HUES64 (cell line): ENCODE data around the gene ULBP1.
"Not testable (repeated sequence)": the region's sequence is repeated elsewhere in the genome, so short reads cannot be mapped to it uniquely, and the experiment has no call there.

Source experiments
- H3K27ac ChIP-seq: 2 replicates; pipeline ENCODE4 v1.7.0; 2013; ENCODE audit warnings: low read depth, low read length, inconsistent platforms
- H3K27me3 ChIP-seq: 2 replicates; pipeline ENCODE4 v1.6.1; 2013; ENCODE audit warnings: mild to moderate bottlenecking, low read length; ENCODE audit not compliant: insufficient read depth
- H3K36me3 ChIP-seq: 2 replicates; pipeline ENCODE4 v1.6.1; 2013; ENCODE audit warnings: mild to moderate bottlenecking, low read length; ENCODE audit not compliant: insufficient read depth
- H3K4me1 ChIP-seq: 2 replicates; pipeline ENCODE4 v1.6.1; 2013; ENCODE audit warnings: mild to moderate bottlenecking, low read length, moderate library complexity; ENCODE audit not compliant: insufficient read depth
- H3K4me3 ChIP-seq: 2 replicates; pipeline ENCODE4 v1.5.1; 2013; ENCODE audit warnings: mild to moderate bottlenecking, low read length, moderate library complexity
- H3K9ac ChIP-seq: 2 replicates; pipeline ENCODE4 v1.6.1; 2013; ENCODE audit warnings: mild to moderate bottlenecking, low read depth, low read length
- H3K9me3 ChIP-seq: 2 replicates; pipeline ENCODE4 v1.6.1; 2013; ENCODE audit warnings: low read depth, low read length; ENCODE audit not compliant: insufficient read depth
- WGBS: fragments of 150-250, 120-280 bp; methylation state at CpG from one replicate; pipeline ENCODE4 v1.1.7; 2013; ENCODE audit warnings: missing lambda C conversion rate; 5-methylcytosine and 5-hydroxymethylcytosine counted together

Gene ULBP1

DNA sequence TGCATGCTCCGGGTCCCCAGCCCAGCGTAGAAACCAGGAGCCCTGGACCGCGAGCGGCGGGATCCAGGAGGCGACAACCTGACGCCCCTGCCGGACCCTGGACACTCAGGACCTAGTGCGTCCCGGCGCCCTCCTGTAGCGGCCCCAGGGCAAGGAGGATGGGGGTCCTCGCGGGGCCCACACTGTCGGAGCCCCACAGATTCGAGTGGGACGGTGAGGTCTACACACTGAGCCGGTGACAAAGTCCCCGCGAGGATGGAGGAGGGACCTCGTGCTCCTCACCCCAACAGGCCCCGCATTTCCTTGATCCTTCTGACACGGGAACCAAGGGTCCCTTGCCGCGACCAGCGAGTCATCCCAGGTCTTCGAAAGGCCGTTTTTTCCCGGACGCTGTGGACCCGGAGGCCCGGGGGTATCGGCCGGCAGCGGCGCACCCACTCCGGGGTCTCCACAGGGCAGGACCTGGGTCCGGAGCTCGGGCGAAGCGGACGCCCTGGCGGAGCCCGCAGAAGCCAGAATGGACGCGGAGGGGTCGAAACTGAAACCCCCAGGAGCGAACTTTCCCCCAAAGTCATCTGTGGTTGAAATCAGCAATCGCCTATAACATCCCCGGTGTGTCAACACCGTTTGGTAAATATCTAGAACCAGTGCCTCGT lies 9.3 kb upstream of the ULBP1 start:
- H3K9me3 ChIP-seq, H3K4me1 ChIP-seq: not testable (repeated sequence)
- H3K27me3 ChIP-seq, result peaks cover 94% of the 10 kb centered on the region

GRCh38 chr6:149954984-149955653 lies 8.6 kb upstream of the ULBP1 start:
- H3K36me3 ChIP-seq, H3K4me3 ChIP-seq, H3K27ac ChIP-seq, H3K4me1 ChIP-seq, H3K9me3 ChIP-seq, H3K9ac ChIP-seq: not testable (repeated sequence)
- WGBS, result 18% methylated on average over 10 of the region's 21 CpGs
- peaks cover 93% of the 10 kb centered on the region for H3K27me3 ChIP-seq

More for the DNA sequence above, 9.3 kb upstream of the ULBP1 start:
- H3K27ac ChIP-seq, H3K9ac ChIP-seq, H3K4me3 ChIP-seq, H3K36me3 ChIP-seq: not testable (repeated sequence)
- WGBS, result 6% methylated on average over 31 of the region's 53 CpGs

GRCh38 chr6:149955654-149956317 lies 8.0 kb upstream of the ULBP1 start:
- WGBS, result 68% methylated on average over 7 of the region's 7 CpGs
- H3K27me3 ChIP-seq, result peaks cover 93% of the 10 kb centered on the region
- not testable (repeated sequence) for H3K9ac ChIP-seq, H3K27ac ChIP-seq, H3K9me3 ChIP-seq, H3K36me3 ChIP-seq, H3K4me1 ChIP-seq, H3K4me3 ChIP-seq

DNA sequence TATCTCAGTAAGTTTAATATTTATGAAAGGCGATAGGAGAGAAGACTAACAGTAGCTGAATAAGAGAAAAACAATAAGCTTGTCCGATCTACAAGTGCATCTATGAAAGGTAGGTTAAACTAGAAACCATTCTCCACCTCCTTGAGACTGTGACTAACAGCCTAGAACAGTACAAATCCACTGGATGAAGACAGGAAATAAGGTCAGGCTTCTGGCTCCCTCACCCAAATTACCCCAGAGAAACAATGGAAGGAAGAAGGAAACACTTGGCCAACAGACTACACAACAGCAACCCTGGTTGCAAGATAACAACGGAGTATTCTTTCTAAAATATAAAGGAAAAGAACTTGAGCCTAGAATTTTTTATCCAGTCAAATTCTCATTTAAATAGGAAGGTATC lies 5.6 kb upstream of the ULBP1 start:
- H3K9me3 ChIP-seq, H3K9ac ChIP-seq, H3K27ac ChIP-seq, H3K4me3 ChIP-seq, H3K36me3 ChIP-seq, H3K4me1 ChIP-seq: not testable (repeated sequence)
- 57% methylated on average over 1 of the region's 3 CpGs for WGBS
- H3K27me3 ChIP-seq, result peaks cover 93% of the 10 kb centered on the region

- 100% methylated on average over 2 of the region's 4 CpGs for WGBS
- peaks cover 95% of the 10 kb centered on the region for H3K27me3 ChIP-seq
- not testable (repeated sequence) for H3K9me3 ChIP-seq, H3K9ac ChIP-seq, H3K36me3 ChIP-seq, H3K27ac ChIP-seq, H3K4me3 ChIP-seq, H3K4me1 ChIP-seq
These were observed 3.9 kb upstream of the ULBP1 start for GRCh38 chr6:149959806-149960205.

DNA sequence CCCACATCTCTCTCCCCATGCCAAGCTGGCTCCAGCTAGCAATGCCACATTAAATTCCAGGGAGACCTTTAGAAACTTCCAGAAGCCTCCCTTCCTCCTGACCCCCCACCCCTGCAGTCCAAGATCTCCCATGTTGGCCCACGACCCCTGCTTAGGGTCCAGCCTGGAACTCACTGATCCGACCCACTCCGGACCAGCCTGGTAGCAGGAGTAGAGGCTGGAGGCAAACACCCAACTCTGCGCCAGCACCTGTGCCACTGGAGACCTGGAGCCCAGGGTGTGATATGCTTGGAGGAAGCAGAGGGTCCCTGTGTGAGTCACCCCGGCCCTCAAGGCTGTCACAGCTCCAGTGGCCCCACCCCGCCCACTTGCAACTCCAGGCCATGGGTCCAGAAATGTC lies 3.3 kb upstream of the ULBP1 start:
- Histone ChIP-seq H3K27ac (no peak overlapping the region), H3K4me3 (no peak overlapping the region), H3K4me1 (0 out of 2 replicates have a peak, but pooled peaks cover 5% of the 10 kb centered on the region), H3K9ac (no peak overlapping the region), H3K36me3 (no peaks in the 10 kb centered on the region), H3K9me3 (no peaks in the 10 kb centered on the region), H3K27me3 (peaks cover 95% of the 10 kb centered on the region)
- 88% methylated on average over 6 of the region's 6 CpGs for WGBS

GRCh38 chr6:149961728-149962425 lies 1.9 kb upstream of the ULBP1 start:
- 0 out of 2 replicates have a peak, but pooled peaks cover 5% of the 10 kb centered on the region for H3K4me1 ChIP-seq
- peaks cover 95% of the 10 kb centered on the region for H3K27me3 ChIP-seq
- no peaks in the 10 kb centered on the region for H3K36me3 ChIP-seq
- WGBS, result 64% methylated on average over 6 of the region's 6 CpGs
- H3K4me3 ChIP-seq, result no peak overlapping the region
- no peak overlapping the region for H3K27ac ChIP-seq
- H3K9me3 ChIP-seq, result no peaks in the 10 kb centered on the region
- no peak overlapping the region for H3K9ac ChIP-seq

- peak overlapping the region; percentile 82; the same call in 1 of the 2 replicates for H3K9ac ChIP-seq
- no peak overlapping the region for H3K27ac ChIP-seq
- 77% methylated on average over 7 of the region's 7 CpGs for WGBS
- H3K36me3 ChIP-seq, result no peaks in the 10 kb centered on the region
- peaks cover 95% of the 10 kb centered on the region for H3K27me3 ChIP-seq
- H3K4me1 ChIP-seq, result 0 out of 2 replicates have a peak, but pooled peaks cover 5% of the 10 kb centered on the region
- H3K4me3 ChIP-seq, result peak overlapping the region; percentile 83
- H3K9me3 ChIP-seq, result no peaks in the 10 kb centered on the region
These were observed 1.1 kb upstream of the ULBP1 start for GRCh38 chr6:149962461-149963211.

DNA sequence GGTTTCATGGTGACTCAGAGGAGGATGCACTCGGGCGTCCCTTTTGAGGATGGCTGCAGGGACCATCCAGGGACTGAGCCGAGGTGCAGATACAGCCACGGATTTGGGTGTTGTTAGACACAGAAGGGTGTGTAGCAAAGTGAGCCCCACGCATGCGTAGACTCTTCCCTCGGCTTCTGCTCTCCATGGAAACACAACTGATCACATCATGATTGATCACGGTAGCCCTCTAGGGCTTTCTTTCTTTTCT lies 606 bp upstream of the ULBP1 start:
- Histone ChIP-seq H3K9ac (peak overlapping the region; percentile 82), H3K27ac (no peak overlapping the region), H3K4me1 (0 out of 2 replicates have a peak, but pooled peaks cover 5% of the 10 kb centered on the region), H3K9me3 (no peaks in the 10 kb centered on the region), H3K4me3 (peak overlapping the region; percentile 83), H3K36me3 (no peaks in the 10 kb centered on the region), H3K27me3 (peaks cover 95% of the 10 kb centered on the region)
- WGBS, result 6% methylated on average over 8 of the region's 8 CpGs

DNA sequence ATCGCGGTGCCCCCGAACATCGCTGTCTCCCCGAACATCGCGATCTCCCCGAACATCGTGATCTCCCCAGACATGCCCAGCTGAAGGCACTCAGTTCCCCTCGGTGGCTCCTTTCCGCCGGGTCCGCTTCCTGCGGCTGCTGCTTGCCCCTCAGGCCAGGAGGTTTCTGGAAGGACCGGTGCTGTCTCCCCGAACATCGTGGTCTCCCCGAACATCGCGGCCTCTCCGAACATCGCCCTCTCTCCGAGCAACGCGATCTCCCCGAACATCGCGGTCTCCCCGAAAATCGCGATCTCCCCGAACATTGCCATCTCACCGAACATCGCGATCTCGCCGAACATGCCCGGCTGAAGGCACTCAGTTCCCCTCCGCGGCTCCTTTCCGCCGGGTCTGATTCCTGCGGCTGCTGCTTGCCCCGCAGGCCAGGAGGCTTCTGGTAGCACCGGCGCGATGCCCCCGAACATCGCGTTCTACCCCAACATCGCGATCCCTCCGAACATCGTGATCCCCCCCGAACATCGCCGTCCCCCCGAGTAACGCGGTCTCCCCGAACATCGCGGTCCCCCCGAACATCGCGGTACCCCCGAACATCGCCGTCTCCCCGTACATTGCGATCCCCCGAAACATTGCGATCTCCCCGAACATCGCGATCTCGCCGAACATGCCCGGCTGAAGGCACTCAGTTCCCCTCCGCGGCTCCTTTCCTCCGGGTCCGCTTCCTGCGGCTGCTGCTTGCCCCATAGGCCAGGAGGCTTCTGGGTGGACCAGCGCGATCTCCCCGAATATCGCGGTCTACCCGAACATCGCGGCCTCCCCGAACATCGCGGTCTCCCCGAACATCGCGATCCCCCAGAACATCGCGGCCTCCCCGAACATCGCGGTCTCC lies 808 bp downstream of the ULBP1 start:
- Histone ChIP-seq H3K9me3 (no peaks in the 10 kb centered on the region), H3K27ac (no peak overlapping the region), H3K9ac (peak overlapping the region; percentile 21; the same call in 1 of the 2 replicates), H3K4me1 (0 out of 2 replicates have a peak, but pooled peaks cover 5% of the 10 kb centered on the region), H3K27me3 (peaks cover 99% of the 10 kb centered on the region), H3K36me3 (no peaks in the 10 kb centered on the region), H3K4me3 (peak overlapping the region; percentile 83)
- 1% methylated on average over 103 of the region's 103 CpGs for WGBS
